Osteocyte (in vitro differentiated cells): ENCODE data around the gene CAPNS1. TPM values are rescaled to one million over a fixed set of nuclear protein-coding genes. Genes with fewer than 3 reads are reported as not detected.

Experiments
- DNase-seq: peaks from one replicate; pipeline ENCODE4 v3.0.0; 2021; ENCODE audit warnings: mixed read lengths; ENCODE audit not compliant: unreplicated experiment; ENCODE audit errors: extremely low spot score
- H3K27ac Mint-ChIP-seq: one replicate; pipeline ENCODE4 v1.8.0; 2021; ENCODE audit warnings: mild to moderate bottlenecking, mixed read lengths; ENCODE audit not compliant: unreplicated experiment
- H3K27me3 Mint-ChIP-seq: one replicate; pipeline ENCODE4 v1.8.0; 2021; ENCODE audit warnings: mixed read lengths; ENCODE audit not compliant: unreplicated experiment
- H3K36me3 Mint-ChIP-seq: one replicate; pipeline ENCODE4 v1.8.0; 2021; ENCODE audit warnings: mixed read lengths; ENCODE audit not compliant: unreplicated experiment
- H3K4me1 Mint-ChIP-seq: one replicate; pipeline ENCODE4 v1.8.0; 2021; ENCODE audit warnings: mixed read lengths; ENCODE audit not compliant: unreplicated experiment
- H3K4me3 Mint-ChIP-seq: one replicate; pipeline ENCODE4 v1.8.0; 2021; ENCODE audit warnings: mild to moderate bottlenecking, moderate library complexity, mixed read lengths; ENCODE audit not compliant: unreplicated experiment
- H3K9me3 Mint-ChIP-seq: one replicate; pipeline ENCODE4 v1.8.0; 2021; ENCODE audit warnings: mixed read lengths; ENCODE audit not compliant: unreplicated experiment
- CTCF ChIP-seq: fragments of 200-600 bp; sonication (generic); IDR thresholded peaks from 2 replicates; pipeline ENCODE4 v1.5.0; 2021; ENCODE audit warnings: antibody characterized with exemption, mild to moderate bottlenecking, moderate library complexity
- total RNA-seq: library from RNA; stranded (reverse); gene quantifications from 2 replicates; pipeline ENCODE4 v1.2.1, GENCODE V29; 2021

The CAPNS1 gene
- total RNA-seq, 1 donor from 2014 or later = 789 TPM

- no peak for DNase-seq
- H3K4me3 Mint-ChIP-seq = no peak overlapping the region
- peaks cover 15% of the 10 kb centered on the region for H3K4me1 Mint-ChIP-seq
- no peaks in the 10 kb centered on the region for H3K9me3 Mint-ChIP-seq
- H3K36me3 Mint-ChIP-seq = peaks cover 5% of the 10 kb centered on the region
- TF ChIP-seq CTCF = no peak
- no peak overlapping the region for H3K27ac Mint-ChIP-seq
- H3K27me3 Mint-ChIP-seq = no peaks in the 10 kb centered on the region
These were observed 28.7 kb upstream of the CAPNS1 start for GRCh38 chr19:36111200-36111539.

- no peaks in the 10 kb centered on the region for H3K9me3 Mint-ChIP-seq
- peak overlapping the region; percentile 89 for H3K4me3 Mint-ChIP-seq
- TF ChIP-seq CTCF = no peak
- H3K27me3 Mint-ChIP-seq = no peaks in the 10 kb centered on the region
- peaks cover 20% of the 10 kb centered on the region for H3K4me1 Mint-ChIP-seq
- peak overlapping the region; percentile 39 for H3K27ac Mint-ChIP-seq
- peaks cover 9% of the 10 kb centered on the region for H3K36me3 Mint-ChIP-seq
- no peak for DNase-seq
These were observed 27.2 kb upstream of the CAPNS1 start for GRCh38 chr19:36112678-36113077.

GRCh38 chr19:36113425-36113824 is 26.4 kb upstream of the CAPNS1 start:
- no peak for TF ChIP-seq CTCF
- Mint-ChIP-seq H3K27me3 (no peaks in the 10 kb centered on the region), H3K36me3 (peaks cover 13% of the 10 kb centered on the region), H3K27ac (no peak overlapping the region), H3K9me3 (no peaks in the 10 kb centered on the region), H3K4me3 (peak overlapping the region; percentile 89), H3K4me1 (peaks cover 20% of the 10 kb centered on the region)
- DNase-seq = no peak

- H3K27me3 Mint-ChIP-seq = no peaks in the 10 kb centered on the region
- peaks cover 14% of the 10 kb centered on the region for H3K36me3 Mint-ChIP-seq
- TF ChIP-seq CTCF = no peak
- H3K27ac Mint-ChIP-seq = peak overlapping the region; percentile 97
- H3K4me1 Mint-ChIP-seq = peaks cover 20% of the 10 kb centered on the region
- no peak for DNase-seq
- H3K4me3 Mint-ChIP-seq = peak overlapping the region; percentile 89
- H3K9me3 Mint-ChIP-seq = no peaks in the 10 kb centered on the region
These were observed 25.8 kb upstream of the CAPNS1 start for GRCh38 chr19:36113894-36114720.

- no peaks in the 10 kb centered on the region for H3K27me3 Mint-ChIP-seq
- H3K4me3 Mint-ChIP-seq = peak within 1 kb of the TSS; percentile 89
- TF ChIP-seq CTCF = no peak
- peaks cover 16% of the 10 kb centered on the region for H3K36me3 Mint-ChIP-seq
- H3K4me1 Mint-ChIP-seq = peaks cover 22% of the 10 kb centered on the region
- H3K27ac Mint-ChIP-seq = peak within 1 kb of the TSS; percentile 97
- H3K9me3 Mint-ChIP-seq = no peaks in the 10 kb centered on the region
- DNase-seq = peak; percentile 100
These were observed 25.0 kb upstream of the CAPNS1 start, which contains the start of gene POLR2I for GRCh38 chr19:36114721-36115452. Gene POLR2I (minus strand): TSS chr19:36114875. CDS start chr19:36114856, 19 bp downstream.
